NCI-H69 (cell line): ENCODE measurements around the gene DHRS7B.
A peak's percentile ranks its signal among the peaks of the same experiment; 100 is the strongest.
"Not testable (repeated sequence)": the region's sequence is repeated elsewhere in the genome, so short reads cannot be mapped to it uniquely, and the experiment has no call there.

Source experiments
- DNase-seq: peaks from one replicate; lab custom pipeline; 2025; lab: John Stamatoyannopoulos, UW

The DHRS7B gene

GRCh38 chr17:21210411-21211076 is 83.8 kb downstream of the DHRS7B start:
- peak; percentile 86 for DNase-seq

GRCh38 chr17:21211825-21212479 is 85.2 kb downstream of the DHRS7B start:
- DNase-seq = no peak

GRCh38 chr17:21212826-21213637 is 86.3 kb downstream of the DHRS7B start:
- no peak for DNase-seq

DNA sequence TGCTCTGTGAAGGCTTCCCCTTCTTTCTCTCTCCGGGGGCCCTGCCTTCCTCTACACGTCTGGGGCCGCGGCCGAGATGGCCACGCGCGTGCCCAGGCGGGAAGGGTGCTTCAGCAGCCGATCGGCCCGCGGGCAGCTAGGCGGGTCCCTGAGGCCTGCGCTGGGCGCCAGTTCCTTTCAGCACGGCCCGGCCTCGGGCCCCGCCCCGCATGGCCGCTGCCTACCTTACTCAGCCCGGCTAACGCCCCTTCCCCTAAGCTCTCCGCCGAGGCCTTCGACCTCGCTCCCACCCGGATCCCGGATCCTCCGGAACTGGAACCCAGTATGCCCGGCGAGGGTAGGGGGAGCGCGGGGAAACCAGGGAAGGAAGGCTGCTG is 86.9 kb downstream of the DHRS7B start:
- DNase-seq = peak; percentile 55

DNA sequence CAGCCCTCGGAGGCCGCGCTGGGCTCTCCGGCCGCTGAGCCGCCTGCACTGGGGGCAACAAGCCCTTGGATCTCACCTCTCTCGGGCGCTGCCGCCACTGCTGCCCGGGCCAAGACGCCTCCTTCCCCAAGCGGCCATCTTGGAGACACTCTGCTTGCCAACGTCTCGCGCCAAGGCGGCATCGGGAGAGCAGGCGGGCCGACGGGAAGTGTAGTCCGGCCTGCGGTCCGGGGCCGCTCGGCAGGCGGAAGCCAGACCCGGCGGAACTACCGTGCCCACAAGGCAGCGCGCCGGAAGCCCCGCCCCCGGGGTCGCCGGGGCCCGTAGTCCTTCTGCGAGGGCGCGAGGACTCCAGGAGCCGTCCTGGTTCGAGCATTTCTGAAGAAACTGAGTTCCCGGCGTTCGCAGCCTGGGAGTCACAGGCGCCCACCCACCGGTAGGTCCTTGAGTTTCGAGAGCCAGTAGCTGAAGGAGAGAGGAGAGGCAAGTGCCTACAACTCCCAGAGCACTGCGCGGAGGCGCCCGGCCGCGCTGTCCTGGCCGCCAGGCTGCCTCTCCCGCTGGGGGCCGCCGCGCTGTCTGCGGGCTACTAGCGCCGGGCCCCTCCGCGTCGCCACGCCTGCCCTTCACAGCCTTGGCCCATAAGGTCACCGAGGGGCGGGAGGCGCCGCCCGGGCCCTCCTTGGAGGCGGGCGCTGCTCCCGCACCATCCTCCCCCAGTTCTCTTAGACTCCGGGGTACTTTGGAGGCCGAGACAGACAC is 87.4 kb downstream of the DHRS7B start, which contains the start of gene TMEM11:
TMEM11 (minus strand) TSS at position 147 of the 762 bp plus-strand sequence; CDS start at position 138, 9 bp downstream.
- peak; percentile 94 for DNase-seq

- no peak for DNase-seq
These were observed 88.2 kb downstream of the DHRS7B start for GRCh38 chr17:21214777-21215541.

DNA sequence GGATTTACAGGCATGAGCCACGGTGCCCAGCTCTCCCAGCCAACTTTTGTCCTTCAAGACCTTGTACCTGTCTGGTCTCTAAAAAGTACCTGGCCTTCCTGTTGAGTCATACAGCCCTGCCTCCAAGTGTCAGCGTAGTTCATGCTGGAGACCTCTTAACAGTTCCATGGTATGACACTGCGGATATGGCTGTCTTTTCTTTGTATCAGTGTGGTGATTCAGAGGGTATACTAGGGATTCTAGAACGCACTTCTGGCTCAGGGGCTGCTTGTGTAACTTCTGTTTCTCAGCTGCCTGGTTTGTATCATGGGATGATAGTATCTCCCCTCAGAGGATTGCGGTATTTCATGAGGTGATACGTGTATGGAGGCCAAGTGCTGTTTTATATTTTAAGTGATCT is 89.2 kb downstream of the DHRS7B start:
- no peak for DNase-seq

DNA sequence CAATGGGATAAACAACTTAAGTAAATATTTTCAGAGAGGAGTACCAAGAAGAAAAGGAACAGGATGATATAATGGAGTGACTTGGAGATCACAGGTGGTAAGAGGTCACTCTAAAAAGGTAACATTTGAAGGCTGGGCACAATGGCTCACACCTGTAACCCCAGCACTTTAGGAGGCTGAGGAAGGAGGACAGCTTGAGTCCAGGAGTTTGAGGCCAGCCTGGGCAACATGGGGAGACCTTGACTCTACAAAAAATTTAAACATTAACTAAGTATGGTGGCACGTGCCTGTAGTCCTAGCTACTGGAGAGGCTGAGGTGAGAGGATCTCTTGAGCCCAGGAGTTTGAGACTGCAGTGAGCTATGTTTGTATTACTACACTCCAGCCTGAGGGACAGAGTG is 90.6 kb downstream of the DHRS7B start:
- DNase-seq = no peak

DNA sequence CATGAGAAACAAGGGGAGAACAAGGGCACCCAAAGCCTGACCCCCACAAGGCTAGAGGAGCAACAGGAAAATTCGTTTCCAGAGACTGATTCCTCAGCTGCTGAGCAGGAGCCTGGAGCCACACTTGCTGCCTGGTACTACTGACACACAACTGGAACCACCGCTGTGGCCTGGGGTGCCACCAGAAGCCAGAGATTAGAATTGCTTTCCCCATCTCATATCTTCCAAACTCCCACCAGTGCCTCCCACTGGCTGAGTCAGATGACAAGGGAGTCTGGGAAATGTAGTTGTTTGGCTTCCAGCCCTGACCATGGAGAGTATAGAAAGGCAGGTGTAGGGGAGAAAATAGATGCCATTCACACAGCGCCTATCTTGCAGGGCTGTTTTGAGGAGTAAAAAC is 91.3 kb downstream of the DHRS7B start:
- DNase-seq = peak; percentile 6

DNA sequence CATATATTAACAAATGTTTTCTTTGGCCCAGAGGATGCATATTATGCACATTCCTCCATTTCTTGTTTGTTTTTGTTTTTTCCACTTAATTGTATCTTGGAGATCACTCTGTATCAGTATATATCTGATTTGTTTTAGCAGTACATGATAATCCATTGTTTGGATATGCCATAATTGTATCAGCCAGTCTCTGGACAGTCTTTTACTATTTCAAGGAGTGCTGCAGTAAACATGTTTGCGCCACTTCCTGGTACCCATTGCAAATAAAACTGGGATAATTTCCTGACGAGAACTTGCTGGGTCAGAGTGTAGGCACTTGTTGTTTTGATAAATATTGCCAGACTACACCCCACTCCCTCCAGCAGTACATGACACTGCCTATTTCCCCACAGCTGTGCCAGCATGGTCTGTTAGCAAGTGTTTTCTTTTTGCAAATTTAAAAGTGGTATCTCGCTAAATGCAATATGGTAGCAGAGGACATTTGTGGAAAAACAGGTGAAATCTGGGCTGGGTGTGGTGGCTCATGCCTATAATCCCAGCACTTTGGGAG is 92.1 kb downstream of the DHRS7B start:
- no peak for DNase-seq

DNA sequence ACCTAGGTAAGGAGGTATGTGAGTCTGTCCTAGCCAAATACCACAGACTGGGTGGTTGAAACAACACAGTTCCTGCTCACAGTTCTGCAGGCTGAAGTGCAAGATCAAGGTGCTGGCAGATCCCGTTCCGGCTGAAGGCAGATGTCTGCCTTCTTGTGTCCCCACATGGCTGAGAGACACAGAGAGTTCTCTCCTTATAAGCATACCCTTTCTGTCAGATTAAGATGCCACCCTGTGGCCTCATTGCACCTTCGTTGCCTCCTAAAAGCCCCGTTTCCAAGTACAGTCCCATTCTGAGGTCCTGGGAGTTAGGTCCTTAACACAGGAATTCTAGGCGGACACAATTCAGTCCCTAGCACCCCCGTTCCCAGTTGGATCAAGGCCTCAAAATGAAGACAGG is 96.3 kb downstream of the DHRS7B start:
- DNase-seq = no peak

DNA sequence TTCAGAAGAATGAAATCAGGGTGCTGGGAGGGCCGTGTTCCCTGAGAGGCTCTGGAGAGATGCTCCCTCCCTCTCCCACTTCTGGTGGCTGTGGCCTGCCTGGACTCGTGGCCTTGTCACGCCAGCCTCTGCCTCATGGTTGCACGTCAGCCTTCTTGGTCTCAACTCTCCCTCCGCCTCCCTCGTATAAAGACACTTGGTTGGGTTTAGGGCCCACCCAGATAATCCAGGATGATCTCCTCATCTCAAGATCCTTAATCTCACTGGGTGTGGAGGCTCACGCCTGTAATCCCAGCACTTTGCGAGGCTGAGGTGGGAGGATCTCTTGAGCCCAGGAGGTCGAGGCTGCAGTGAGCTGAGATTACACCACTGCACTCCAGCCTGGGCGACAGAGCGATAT is 100.5 kb downstream of the DHRS7B start:
- not testable (repeated sequence) for DNase-seq

DNA sequence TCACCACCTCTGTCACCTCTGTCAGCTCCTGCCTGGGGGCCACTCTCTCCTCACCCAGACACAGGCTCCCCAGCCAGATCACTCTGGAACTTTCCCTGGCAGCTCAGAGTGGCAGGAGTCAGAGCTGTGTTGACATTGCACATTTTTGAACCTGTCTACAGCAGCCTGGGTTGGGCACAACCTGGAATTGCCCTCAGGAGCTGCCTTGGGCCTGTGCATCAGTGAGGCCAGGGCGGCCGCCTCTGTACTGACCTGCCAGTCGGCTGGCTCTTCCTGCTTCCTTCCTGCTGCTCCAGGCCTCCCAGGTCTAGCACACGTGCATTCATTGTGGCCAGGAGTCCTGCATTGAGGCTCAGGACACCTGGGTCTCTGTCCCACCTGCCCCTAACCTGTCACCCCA is 101.3 kb downstream of the DHRS7B start:
- no peak for DNase-seq

DNA sequence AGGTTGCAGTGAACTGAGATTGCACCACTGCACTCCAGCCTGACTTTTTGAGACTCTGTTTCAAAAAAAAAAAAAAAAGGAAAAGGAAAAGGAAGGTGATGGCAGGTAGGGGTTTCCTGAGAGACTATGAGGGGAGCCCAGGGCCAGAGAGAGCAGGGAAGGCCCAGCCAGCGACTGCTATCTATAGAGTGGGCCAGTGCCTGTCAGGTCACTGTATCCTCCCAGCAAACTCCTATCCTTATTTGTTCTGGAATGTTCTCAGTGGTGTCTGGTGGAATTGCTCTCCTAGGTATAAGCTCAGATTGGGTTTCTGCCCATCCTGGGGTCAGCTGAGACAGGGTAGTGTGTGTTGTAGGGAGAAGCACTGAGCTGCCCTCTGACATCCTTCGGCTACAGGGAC is 102.1 kb downstream of the DHRS7B start:
- no peak for DNase-seq

DNA sequence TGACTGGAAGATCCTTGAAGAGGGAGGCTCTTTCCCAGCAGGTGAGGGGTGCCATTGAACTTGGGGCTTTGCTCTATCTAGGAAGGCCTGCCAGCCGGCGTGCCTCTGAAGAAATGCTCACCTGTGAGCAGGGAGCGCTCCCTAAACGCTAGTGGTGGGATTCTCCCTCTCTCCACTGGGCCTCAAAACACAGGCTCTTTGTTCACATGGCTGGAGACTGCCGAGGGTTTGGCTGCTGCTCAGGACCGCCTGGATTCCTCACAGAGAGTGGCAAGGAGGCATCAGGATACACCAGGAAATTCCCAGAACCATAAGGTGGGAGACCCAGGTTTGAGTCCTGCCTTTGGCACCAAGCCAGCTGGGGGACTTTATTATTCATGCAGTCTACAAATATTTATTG is 104.8 kb downstream of the DHRS7B start:
- no peak for DNase-seq

DNA sequence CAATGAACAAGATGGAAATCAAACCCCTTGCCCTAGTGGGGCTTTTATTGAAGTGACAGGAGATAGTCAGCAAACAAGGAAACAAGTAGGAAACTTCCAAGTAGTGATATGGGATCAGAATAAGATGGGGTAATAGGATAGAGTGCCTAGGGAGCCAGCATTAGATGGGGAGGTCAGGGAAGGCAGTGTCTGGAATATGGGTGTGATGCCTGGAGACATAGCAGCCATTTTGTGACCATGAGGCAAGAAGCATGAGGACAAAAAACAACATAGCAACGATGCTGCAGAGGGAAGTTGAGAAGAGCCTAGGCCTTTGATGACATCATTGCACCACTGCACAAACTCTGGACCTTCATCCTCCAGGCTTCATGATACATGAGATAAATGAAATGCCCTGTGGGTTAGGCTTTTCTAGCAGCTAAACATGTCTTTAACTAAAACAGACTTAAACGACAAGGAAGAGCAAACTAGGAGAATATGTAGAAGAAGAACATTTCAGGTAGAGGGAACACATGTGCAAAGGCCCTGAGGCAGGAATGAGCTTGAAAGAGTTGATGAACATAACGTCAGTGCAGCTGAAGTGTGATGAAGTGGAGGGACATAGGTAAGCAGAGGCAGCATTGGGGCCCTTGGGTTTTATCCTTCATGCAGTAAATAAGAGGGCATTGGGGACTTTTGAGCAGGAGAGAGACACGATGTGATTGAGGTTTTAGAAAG is 105.4 kb downstream of the DHRS7B start:
- no peak for DNase-seq

DNA sequence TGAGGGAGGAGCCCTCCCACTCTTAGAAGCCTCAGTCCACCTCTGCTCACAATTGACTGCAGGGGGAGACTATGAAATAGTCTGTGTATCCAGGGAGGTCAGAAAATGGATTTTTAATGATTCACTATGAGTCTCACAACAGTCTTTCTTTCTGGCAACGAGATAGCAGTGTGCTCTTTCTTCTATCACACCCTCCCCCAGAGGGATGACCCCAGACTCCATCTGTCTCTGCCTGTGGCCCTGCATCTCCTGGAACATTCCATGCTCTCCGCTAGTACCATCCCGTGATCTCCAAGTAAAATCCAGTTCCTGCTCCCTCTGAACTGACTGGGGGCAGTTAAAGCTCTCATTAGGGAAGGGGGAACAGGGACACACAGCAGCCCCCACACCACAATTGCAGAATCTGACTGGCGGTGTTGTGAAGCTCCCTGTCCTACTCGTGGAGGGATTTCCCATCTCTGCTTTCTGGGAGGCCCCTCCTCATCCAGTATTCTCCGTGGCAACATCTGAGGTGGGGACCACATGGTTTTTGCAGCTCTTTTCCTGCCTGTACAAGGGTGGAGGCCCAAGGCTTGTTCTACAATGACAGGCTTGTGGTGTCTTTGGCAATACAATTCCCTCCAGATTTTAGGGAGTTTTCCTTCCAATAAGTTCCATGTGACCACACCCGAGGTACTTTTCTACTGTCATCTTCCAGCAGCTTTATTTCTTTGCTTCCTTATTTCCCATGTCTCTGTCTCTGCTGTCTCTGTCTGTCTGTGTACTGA is 107.0 kb downstream of the DHRS7B start:
- no peak for DNase-seq

- DNase-seq = no peak
These were observed 109.2 kb downstream of the DHRS7B start for GRCh38 chr17:21235921-21236320.

GRCh38 chr17:21239680-21240368 is 113.1 kb downstream of the DHRS7B start:
- DNase-seq = peak; percentile 19
